D341Med (cell line): ENCODE results near the gene PNCK.

ENCODE experiments used
- DNase-seq: peaks from one replicate; pipeline ENCODE4 v3.0.0; 2012; ENCODE audit warnings: low spot score

Gene PNCK

GRCh38 chrX:153640736-153641575, 32.7 kb downstream of the PNCK start:
- peak; percentile 12 for DNase-seq

- DNase-seq = peak; percentile 18
Observed at GRCh38 chrX:153640045-153640686, 33.4 kb downstream of the PNCK start.

- peak; percentile 8 for DNase-seq
Observed at GRCh38 chrX:153639177-153640044, 34.2 kb downstream of the PNCK start.

GRCh38 chrX:153638436-153639176, 35.0 kb downstream of the PNCK start:
- peak; percentile 6 for DNase-seq

GRCh38 chrX:153638041-153638371, 35.6 kb downstream of the PNCK start:
- no peak for DNase-seq

GRCh38 chrX:153637121-153638040, 36.2 kb downstream of the PNCK start:
- DNase-seq = peak; percentile 6

GRCh38 chrX:153636716-153637115, 36.9 kb downstream of the PNCK start:
- peak; percentile 4 for DNase-seq

GRCh38 chrX:153635788-153636668, 37.6 kb downstream of the PNCK start:
- peak; percentile 57 for DNase-seq

- peak; percentile 3 for DNase-seq
Observed at GRCh38 chrX:153635388-153635787, 38.2 kb downstream of the PNCK start.

GRCh38 chrX:153634832-153635231, 38.8 kb downstream of the PNCK start:
- DNase-seq = peak; percentile 2

- peak; percentile 8 for DNase-seq
Observed at GRCh38 chrX:153634236-153634635, 39.4 kb downstream of the PNCK start.

GRCh38 chrX:153633607-153634180, 39.9 kb downstream of the PNCK start:
- DNase-seq = peak; percentile 9

GRCh38 chrX:153633048-153633447, 40.6 kb downstream of the PNCK start:
- DNase-seq = peak; percentile 3

GRCh38 chrX:153632595-153632946, 41.0 kb downstream of the PNCK start:
- DNase-seq = no peak

- peak; percentile 3 for DNase-seq
Observed at GRCh38 chrX:153631907-153632594, 41.6 kb downstream of the PNCK start.

GRCh38 chrX:153631346-153631745, 42.3 kb downstream of the PNCK start:
- no peak for DNase-seq

- no peak for DNase-seq
Observed at GRCh38 chrX:153628665-153629064, 44.9 kb downstream of the PNCK start.

- DNase-seq = no peak
Observed at GRCh38 chrX:153628129-153628528, 45.5 kb downstream of the PNCK start.

GRCh38 chrX:153627675-153628111, 45.9 kb downstream of the PNCK start:
- no peak for DNase-seq
